GM23248 (cell line): ENCODE measurements around the gene OGFOD2. TPM values are rescaled to one million over a fixed set of nuclear protein-coding genes. Genes with fewer than 3 reads are reported as not detected.

Experiments
- DNase-seq: peaks from one replicate; pipeline ENCODE4 v3.0.0-alpha.2; 2015
- H2AFZ ChIP-seq: fragments of 200-600 bp; sonication (generic); 2 replicates; pipeline ENCODE4 v1.6.1; 2016; ENCODE audit warnings: antibody characterized with exemption
- H3F3A ChIP-seq: fragments of 200-600 bp; sonication (generic); 2 replicates; pipeline ENCODE4 v1.6.1; 2016; ENCODE audit warnings: mild to moderate bottlenecking, antibody characterized with exemption, mixed run types; ENCODE audit not compliant: insufficient read depth
- H3K27ac ChIP-seq: fragments of 200-600 bp; sonication (generic); 2 replicates; pipeline ENCODE4 v1.5.1; 2016; ENCODE audit warnings: mild to moderate bottlenecking
- H3K27me3 ChIP-seq: fragments of 200-600 bp; sonication (generic); replicated peaks from 2 replicates; pipeline ENCODE4 v1.6.1; 2016; ENCODE audit warnings: mild to moderate bottlenecking; ENCODE audit not compliant: insufficient read depth
- H3K36me3 ChIP-seq: fragments of 200-600 bp; sonication (generic); 2 replicates; pipeline ENCODE4 v1.6.1; 2016; ENCODE audit warnings: low read depth, mild to moderate bottlenecking
- H3K4me1 ChIP-seq: fragments of 200-600 bp; sonication (generic); 2 replicates; pipeline ENCODE4 v1.6.1; 2016; ENCODE audit warnings: mild to moderate bottlenecking; ENCODE audit not compliant: insufficient read depth
- H3K4me2 ChIP-seq: fragments of 200-600 bp; sonication (generic); one replicate; pipeline ENCODE4 v1.6.1; 2016; ENCODE audit warnings: mild to moderate bottlenecking; ENCODE audit not compliant: unreplicated experiment
- H3K4me3 ChIP-seq: fragments of 200-600 bp; sonication (generic); 2 replicates; pipeline ENCODE4 v1.5.1; 2016; ENCODE audit warnings: mild to moderate bottlenecking
- H3K79me2 ChIP-seq: fragments of 200-600 bp; sonication (generic); 2 replicates; pipeline ENCODE4 v1.6.1; 2016; ENCODE audit warnings: mild to moderate bottlenecking; ENCODE audit not compliant: insufficient read depth
- H3K9ac ChIP-seq: fragments of 200-600 bp; sonication (generic); 2 replicates; pipeline ENCODE4 v1.6.1; 2016; ENCODE audit warnings: mild to moderate bottlenecking
- H3K9me2 ChIP-seq: fragments of 200-600 bp; sonication (generic); 2 replicates; pipeline ENCODE4 v1.6.1; 2016; ENCODE audit warnings: mixed run types, mild to moderate bottlenecking, moderate library complexity; ENCODE audit not compliant: insufficient read depth
- H3K9me3 ChIP-seq: fragments of 200-600 bp; sonication (generic); one replicate; pipeline ENCODE4 v1.6.1; 2017; ENCODE audit warnings: low read depth
- H4K20me1 ChIP-seq: fragments of 200-600 bp; sonication (generic); 2 replicates; pipeline ENCODE4 v1.6.0; 2016; ENCODE audit not compliant: insufficient read depth
- EZH2 ChIP-seq: fragments of 200-600 bp; sonication (generic); IDR thresholded peaks from 2 replicates; pipeline ENCODE4 v1.6.1; 2018; ENCODE audit warnings: antibody characterized with exemption, mild to moderate bottlenecking; ENCODE audit not compliant: insufficient read depth, poor library complexity, severe bottlenecking
- EZH2phosphoT487 ChIP-seq: fragments of 200-600 bp; sonication (generic); IDR thresholded peaks from 2 replicates; pipeline ENCODE4 v1.6.1; 2018; ENCODE audit warnings: antibody characterized with exemption, moderate library complexity, mild to moderate bottlenecking, low read depth; ENCODE audit not compliant: insufficient read depth
- WGBS, 2 experiments: methylation state at CpG; one replicate each; pipeline ENCODE4 v1.1.6; 2015 to 2017; ENCODE audit warnings: low lambda C conversion rate in 2 of 2, low coverage in 1 of 2; ENCODE audit errors: missing lambda C conversion rate in 2 of 2; 5-methylcytosine and 5-hydroxymethylcytosine counted together
- in situ Hi-C: fragments of 300-500 bp; cut with MboI; formaldehyde crosslinking; loops from 2 replicates; pipeline ENCODE4 v1.15.0; 2020
- polyA plus RNA-seq: library from polyadenylated mRNA; unstranded; fragments of >200 nt; fragmentation: Nextera tagmentation; extraction: Ambion mirVana; gene quantifications from 2 replicates; pipeline ENCODE4 v1.2.1, GENCODE V29; 2016
- total RNA-seq: library from RNA; depleted of rRNA; stranded (reverse); fragments of >200 nt; shearing (Covaris generic); gene quantifications from 2 replicates; pipeline ENCODE4 v1.2.3, GENCODE V29; 2014

OGFOD2 gene
- total and polyA plus RNA-seq, 2 experiments from 2014 or later, result 11.9 to 12.8 TPM

DNA sequence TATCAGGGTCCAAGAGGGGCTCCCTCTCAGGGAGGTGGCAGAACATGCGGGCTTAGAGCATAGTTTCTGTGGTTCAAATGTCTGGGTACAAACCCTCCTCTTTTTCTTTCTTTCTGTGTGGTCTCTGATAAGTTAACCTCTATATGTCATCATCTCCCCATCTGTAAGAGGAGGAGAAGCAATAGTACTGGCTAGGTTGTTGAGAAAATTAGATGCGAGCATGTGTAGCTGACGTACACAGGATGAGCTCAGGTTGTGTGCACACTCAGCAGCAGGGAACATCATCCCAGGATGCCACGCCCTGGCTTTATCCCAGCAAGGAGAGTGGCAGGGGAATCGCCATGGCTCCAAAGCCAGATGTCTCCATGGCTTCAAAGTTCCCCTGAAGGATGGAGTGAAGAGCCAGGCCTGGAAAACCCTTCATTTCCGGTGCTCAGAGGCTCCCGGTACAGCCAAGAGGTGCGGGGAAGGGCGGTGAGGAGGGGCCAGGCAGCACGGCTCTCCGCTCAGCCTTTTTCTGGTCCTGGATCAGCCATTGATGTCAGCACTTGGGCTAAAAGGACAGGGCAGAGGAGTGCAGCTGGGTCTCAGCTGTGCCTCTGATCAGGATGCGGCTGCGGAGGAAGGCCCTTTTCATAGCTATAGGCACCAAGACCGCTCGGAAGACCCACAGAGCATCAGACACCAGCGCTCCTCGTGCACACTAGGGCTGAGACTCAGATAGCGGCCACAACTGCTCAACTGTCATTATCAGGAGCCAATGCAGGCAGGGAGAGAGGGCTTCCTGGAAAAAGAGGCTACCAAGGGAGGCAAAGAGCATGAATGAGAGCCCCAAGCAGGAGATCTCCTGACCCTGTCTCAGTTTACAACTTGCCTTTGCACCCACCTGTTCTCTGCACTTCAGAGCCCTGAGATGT lies 46.9 kb downstream of the OGFOD2 start:
- H4K20me1 ChIP-seq, result no peaks in the 10 kb centered on the region
- H3K4me2 ChIP-seq, result no peak overlapping the region
- H3K4me1 ChIP-seq, result peaks cover 11% of the 10 kb centered on the region
- H3K9me2 ChIP-seq, result no peaks in the 10 kb centered on the region
- no peak overlapping the region for H3K9ac ChIP-seq
- no peaks in the 10 kb centered on the region for H3K79me2 ChIP-seq
- H3K9me3 ChIP-seq, result no peaks in the 10 kb centered on the region
- H3K27ac ChIP-seq, result no peak overlapping the region
- no peaks in the 10 kb centered on the region; the same call in 1 of the 2 replicates for H3F3A ChIP-seq
- in situ Hi-C loops, result no loop called here
- no peaks in the 10 kb centered on the region for H3K36me3 ChIP-seq
- 93 to 94% methylated on average over 18 of the region's 18 CpGs for WGBS, 2 experiments
- no peak overlapping the region for H2AFZ ChIP-seq
- TF ChIP-seq EZH2 (no peak), EZH2phosphoT487 (no peak)
- no peak for DNase-seq
- H3K4me3 ChIP-seq, result no peak overlapping the region
- no peaks in the 10 kb centered on the region for H3K27me3 ChIP-seq

- no peak overlapping the region for H3K27ac ChIP-seq
- H3F3A ChIP-seq, result no peaks in the 10 kb centered on the region; the same call in 1 of the 2 replicates
- H3K79me2 ChIP-seq, result no peaks in the 10 kb centered on the region
- H4K20me1 ChIP-seq, result no peaks in the 10 kb centered on the region
- H3K4me2 ChIP-seq, result no peak overlapping the region
- peaks cover 11% of the 10 kb centered on the region for H3K4me1 ChIP-seq
- no peak overlapping the region for H3K9ac ChIP-seq
- no peak for TF ChIP-seq EZH2phosphoT487
- TF ChIP-seq EZH2, result no peak
- no peaks in the 10 kb centered on the region for H3K9me3 ChIP-seq
- H3K36me3 ChIP-seq, result no peaks in the 10 kb centered on the region
- in situ Hi-C loops, result no loop called here
- H3K27me3 ChIP-seq, result no peaks in the 10 kb centered on the region
- 95 to 98% methylated on average over 5 of the region's 5 CpGs for WGBS, 2 experiments
- H3K4me3 ChIP-seq, result no peak overlapping the region
- H2AFZ ChIP-seq, result no peak overlapping the region
- DNase-seq, result no peak
- H3K9me2 ChIP-seq, result no peaks in the 10 kb centered on the region
Measured at GRCh38 chr12:123022846-123023245, 47.8 kb downstream of the OGFOD2 start.

GRCh38 chr12:123024819-123025391 lies 49.9 kb downstream of the OGFOD2 start:
- H3K4me2 ChIP-seq, result no peak overlapping the region

DNA sequence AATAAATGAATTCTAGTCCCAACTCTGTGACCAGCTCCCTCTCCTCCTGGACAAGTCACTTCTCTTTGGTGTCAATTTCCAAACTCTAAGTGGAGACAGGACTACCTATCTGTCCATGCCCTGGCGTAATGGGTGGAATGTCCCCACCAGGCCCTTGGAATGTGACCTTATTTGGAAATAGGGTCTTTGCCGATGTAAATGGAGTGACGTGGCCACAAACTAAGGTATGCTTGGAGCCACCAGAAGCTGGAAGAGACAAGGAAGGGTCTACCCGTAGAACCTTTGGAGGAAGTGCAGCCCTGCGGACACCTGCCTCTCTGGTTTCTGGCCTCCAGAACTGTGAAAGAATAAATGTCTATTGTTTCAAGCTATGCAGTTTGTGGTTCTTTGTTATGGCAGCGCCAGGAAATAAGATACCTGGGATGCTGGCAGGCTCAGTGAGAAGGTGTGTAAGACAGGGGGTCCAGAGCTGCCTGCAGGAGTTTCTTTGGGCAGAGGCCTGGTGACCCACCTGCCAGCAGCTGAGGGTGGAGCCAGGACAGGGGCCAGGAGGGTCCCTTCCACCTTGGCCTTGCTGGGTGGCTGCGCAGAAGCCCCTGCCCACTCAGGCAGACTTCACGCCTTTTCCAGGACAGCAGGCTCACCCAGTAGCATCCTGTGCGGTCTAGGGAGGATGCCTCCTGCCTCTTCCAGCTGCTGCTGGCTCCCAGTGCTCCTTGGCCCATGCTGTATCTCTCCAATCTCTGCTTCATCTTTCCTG lies 51.2 kb downstream of the OGFOD2 start:
- Histone ChIP-seq H3K27me3 (no peaks in the 10 kb centered on the region), H3K36me3 (no peaks in the 10 kb centered on the region), H3K4me2 (no peak overlapping the region), H4K20me1 (no peaks in the 10 kb centered on the region), H3K4me3 (no peak overlapping the region), H3K9ac (no peak overlapping the region), H3K79me2 (no peaks in the 10 kb centered on the region), H3K27ac (no peak overlapping the region), H3K4me1 (peaks cover 5% of the 10 kb centered on the region; the same call in 1 of the 2 replicates), H2AFZ (no peak overlapping the region), H3K9me3 (no peaks in the 10 kb centered on the region), H3F3A (no peaks in the 10 kb centered on the region; the same call in 1 of the 2 replicates), H3K9me2 (no peaks in the 10 kb centered on the region)
- in situ Hi-C loops, result no loop called here
- 94 to 98% methylated on average over 9 of the region's 9 CpGs for WGBS, 2 experiments
- DNase-seq, result no peak
- TF ChIP-seq EZH2phosphoT487 (no peak), EZH2 (no peak)

More at GRCh38 chr12:123024819-123025391, 49.9 kb downstream of the OGFOD2 start:
- Histone ChIP-seq H3K4me3 (no peak overlapping the region), H3K4me1 (peaks cover 5% of the 10 kb centered on the region; the same call in 1 of the 2 replicates), H3K27me3 (no peaks in the 10 kb centered on the region), H4K20me1 (no peaks in the 10 kb centered on the region), H3K9me3 (no peaks in the 10 kb centered on the region), H3K36me3 (no peaks in the 10 kb centered on the region), H3K9me2 (no peaks in the 10 kb centered on the region), H2AFZ (no peak overlapping the region), H3K27ac (no peak overlapping the region), H3F3A (no peaks in the 10 kb centered on the region; the same call in 1 of the 2 replicates), H3K9ac (no peak overlapping the region), H3K79me2 (no peaks in the 10 kb centered on the region)
- DNase-seq, result peak; percentile 58
- TF ChIP-seq EZH2 (no peak), EZH2phosphoT487 (no peak)
- in situ Hi-C loops, result no loop called here
- 68 to 74% methylated on average over 9 of the region's 9 CpGs for WGBS, 2 experiments
